Measurements from ENCODE around the gene FOXO6. TPM values are rescaled to one million over a fixed set of nuclear protein-coding genes. Genes with fewer than 3 reads are reported as not detected.

The FOXO6 gene
- total RNA-seq, 1 experiment from 2014 or later, result 0.59 TPM

DNA sequence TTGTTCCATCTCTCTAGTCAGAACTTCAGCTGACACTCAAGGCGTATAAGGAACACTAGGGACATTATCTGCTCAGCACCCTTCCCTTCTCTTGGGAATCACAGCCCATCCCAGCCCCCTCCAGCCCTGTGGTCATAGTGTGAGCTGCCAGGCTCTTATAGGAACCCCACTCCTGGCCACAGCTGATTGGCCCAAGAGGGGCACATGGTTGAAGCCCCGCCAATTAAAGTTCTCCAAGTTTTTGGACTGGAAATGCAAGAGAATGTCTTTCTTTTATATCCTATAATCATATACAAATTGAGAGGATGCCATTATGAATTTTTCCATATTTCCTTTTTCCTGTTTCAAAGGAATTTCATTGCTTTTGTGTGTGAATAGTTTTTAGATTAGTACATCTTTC is 40.7 kb downstream of the FOXO6 start:
- peaks cover 12% of the 10 kb centered on the region for H3K27me3 Mint-ChIP-seq (ENCODE audit: insufficient read depth, unreplicated experiment)
- intact Hi-C loops (cut with micrococcal nuclease; ENCODE audit: unreplicated experiment), result no loop called here
- DNase-seq, result no peak
- ChIA-PET CTCF (no interaction called here), POLR2A (no interaction called here)
- H3K4me1 ChIP-seq, result no peaks in the 10 kb centered on the region
- H3K4me3 Mint-ChIP-seq (ENCODE audit: unreplicated experiment), result no peak overlapping the region
- no peaks in the 10 kb centered on the region for H3K36me3 Mint-ChIP-seq (ENCODE audit: insufficient read depth, unreplicated experiment)
- no TSS peak for BruUV-seq (replicated peaks)
- H3K4me1 Mint-ChIP-seq (ENCODE audit: low read depth, unreplicated experiment), result no peaks in the 10 kb centered on the region
- H3K9me3 Mint-ChIP-seq (ENCODE audit: unreplicated experiment), result no peaks in the 10 kb centered on the region
- H3K4me3 ChIP-seq (ENCODE audit: low read depth, low read length), result no peak overlapping the region
- no peaks in the 10 kb centered on the region for H3K27me3 ChIP-seq (replicated peaks; ENCODE audit: control insufficient read depth, insufficient read depth, low read length)
- no peaks in the 10 kb centered on the region for H3K36me3 ChIP-seq (ENCODE audit: control insufficient read depth, insufficient read depth, low read length)
- TF ChIP-seq, protein P1, sequence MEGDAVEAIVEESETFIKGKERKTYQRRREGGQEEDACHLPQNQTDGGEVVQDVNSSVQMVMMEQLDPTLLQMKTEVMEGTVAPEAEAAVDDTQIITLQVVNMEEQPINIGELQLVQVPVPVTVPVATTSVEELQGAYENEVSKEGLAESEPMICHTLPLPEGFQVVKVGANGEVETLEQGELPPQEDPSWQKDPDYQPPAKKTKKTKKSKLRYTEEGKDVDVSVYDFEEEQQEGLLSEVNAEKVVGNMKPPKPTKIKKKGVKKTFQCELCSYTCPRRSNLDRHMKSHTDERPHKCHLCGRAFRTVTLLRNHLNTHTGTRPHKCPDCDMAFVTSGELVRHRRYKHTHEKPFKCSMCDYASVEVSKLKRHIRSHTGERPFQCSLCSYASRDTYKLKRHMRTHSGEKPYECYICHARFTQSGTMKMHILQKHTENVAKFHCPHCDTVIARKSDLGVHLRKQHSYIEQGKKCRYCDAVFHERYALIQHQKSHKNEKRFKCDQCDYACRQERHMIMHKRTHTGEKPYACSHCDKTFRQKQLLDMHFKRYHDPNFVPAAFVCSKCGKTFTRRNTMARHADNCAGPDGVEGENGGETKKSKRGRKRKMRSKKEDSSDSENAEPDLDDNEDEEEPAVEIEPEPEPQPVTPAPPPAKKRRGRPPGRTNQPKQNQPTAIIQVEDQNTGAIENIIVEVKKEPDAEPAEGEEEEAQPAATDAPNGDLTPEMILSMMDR (IDR thresholded peaks at IDR 0.05; ENCODE audit: insufficient read depth in 1 of 2, low read depth in 1 of 2, low read length in 1 of 2, severe bottlenecking in 1 of 2, unreplicated experiment in 1 of 2), result no peak
- H3K27ac Mint-ChIP-seq (ENCODE audit: unreplicated experiment), result no peak overlapping the region
- H3K9me3 ChIP-seq, result no peaks in the 10 kb centered on the region

GRCh38 chr1:41404308-41404761 is 43.1 kb downstream of the FOXO6 start:
- H3K4me3 Mint-ChIP-seq (ENCODE audit: unreplicated experiment), result no peak overlapping the region
- H3K4me1 Mint-ChIP-seq (ENCODE audit: low read depth, unreplicated experiment), result no peaks in the 10 kb centered on the region
- peaks cover 19% of the 10 kb centered on the region for H3K27me3 Mint-ChIP-seq (ENCODE audit: insufficient read depth, unreplicated experiment)
- intact Hi-C loops (cut with micrococcal nuclease; ENCODE audit: unreplicated experiment), result no loop called here
- no peaks in the 10 kb centered on the region for H3K27me3 ChIP-seq (replicated peaks; ENCODE audit: control insufficient read depth, insufficient read depth, low read length)
- H3K4me3 ChIP-seq (ENCODE audit: low read depth, low read length), result no peak overlapping the region
- POLR2A ChIA-PET, result no interaction called here
- H3K9me3 ChIP-seq, result no peaks in the 10 kb centered on the region
- H3K4me1 ChIP-seq, result no peaks in the 10 kb centered on the region
- DNase-seq, result no peak
- no peaks in the 10 kb centered on the region for H3K9me3 Mint-ChIP-seq (ENCODE audit: unreplicated experiment)
- no peaks in the 10 kb centered on the region for H3K36me3 Mint-ChIP-seq (ENCODE audit: insufficient read depth, unreplicated experiment)
- H3K36me3 ChIP-seq (ENCODE audit: control insufficient read depth, insufficient read depth, low read length), result no peaks in the 10 kb centered on the region
- TF ChIP-seq, protein P1 (IDR thresholded peaks at IDR 0.05; ENCODE audit: insufficient read depth in 1 of 2, low read depth in 1 of 2, low read length in 1 of 2, severe bottlenecking in 1 of 2, unreplicated experiment in 1 of 2), result no peak
- CTCF ChIA-PET, result no interaction called here
- no TSS peak for BruUV-seq (replicated peaks)
- H3K27ac Mint-ChIP-seq (ENCODE audit: unreplicated experiment), result no peak overlapping the region

DNA sequence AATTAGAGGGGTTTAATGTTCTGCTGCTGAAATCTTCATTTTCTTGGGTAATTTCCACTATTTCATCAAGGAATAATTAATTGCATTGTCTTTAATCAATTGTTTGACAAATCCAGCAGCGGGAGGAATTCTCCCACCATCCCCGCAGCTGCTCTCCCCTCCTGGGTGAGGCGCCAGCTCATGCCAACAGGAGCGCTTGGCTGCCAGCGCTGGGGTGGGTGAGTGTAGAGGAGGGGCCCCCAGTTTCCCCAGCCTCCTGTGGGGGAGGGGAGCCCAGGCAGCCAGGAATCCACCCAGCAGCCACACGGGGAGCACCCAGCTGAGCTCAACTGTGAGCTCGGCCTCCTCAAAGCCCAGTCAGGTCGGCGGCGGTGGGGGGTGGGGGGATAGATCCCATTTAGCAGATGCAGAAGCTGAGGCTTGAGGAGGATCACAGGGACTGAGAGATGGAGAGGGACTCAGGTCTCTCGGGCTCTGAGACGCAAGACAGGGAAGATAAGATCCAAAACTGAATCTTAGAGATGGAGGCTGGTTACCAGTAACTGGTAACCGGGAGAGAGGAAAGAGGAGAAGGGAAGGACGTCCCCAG is 46.5 kb downstream of the FOXO6 start:
- Mint-ChIP-seq H3K36me3 (ENCODE audit: insufficient read depth, unreplicated experiment) (no peaks in the 10 kb centered on the region), H3K27ac (ENCODE audit: unreplicated experiment) (no peak overlapping the region), H3K4me1 (ENCODE audit: low read depth, unreplicated experiment) (no peaks in the 10 kb centered on the region), H3K9me3 (ENCODE audit: unreplicated experiment) (no peaks in the 10 kb centered on the region), H3K4me3 (ENCODE audit: unreplicated experiment) (no peak overlapping the region), H3K27me3 (ENCODE audit: insufficient read depth, unreplicated experiment) (peaks cover 20% of the 10 kb centered on the region)
- BruUV-seq (replicated peaks), result no TSS peak
- intact Hi-C loops (cut with micrococcal nuclease; ENCODE audit: unreplicated experiment), result no loop called here
- Histone ChIP-seq H3K9me3 (no peaks in the 10 kb centered on the region), H3K4me1 (no peaks in the 10 kb centered on the region; the same call in 1 of the 2 replicates), H3K36me3 (ENCODE audit: control insufficient read depth, insufficient read depth, low read length) (no peaks in the 10 kb centered on the region), H3K4me3 (ENCODE audit: low read depth, low read length) (no peak overlapping the region), H3K27me3 (replicated peaks; ENCODE audit: control insufficient read depth, insufficient read depth, low read length) (no peaks in the 10 kb centered on the region)
- TF ChIP-seq, protein P1 (IDR thresholded peaks at IDR 0.05; ENCODE audit: insufficient read depth in 1 of 2, low read depth in 1 of 2, low read length in 1 of 2, severe bottlenecking in 1 of 2, unreplicated experiment in 1 of 2), result no peak
- ChIA-PET CTCF (no interaction called here), POLR2A (no interaction called here)
- no peak for DNase-seq
